ENCODE data around the gene ZNF444.

DNA sequence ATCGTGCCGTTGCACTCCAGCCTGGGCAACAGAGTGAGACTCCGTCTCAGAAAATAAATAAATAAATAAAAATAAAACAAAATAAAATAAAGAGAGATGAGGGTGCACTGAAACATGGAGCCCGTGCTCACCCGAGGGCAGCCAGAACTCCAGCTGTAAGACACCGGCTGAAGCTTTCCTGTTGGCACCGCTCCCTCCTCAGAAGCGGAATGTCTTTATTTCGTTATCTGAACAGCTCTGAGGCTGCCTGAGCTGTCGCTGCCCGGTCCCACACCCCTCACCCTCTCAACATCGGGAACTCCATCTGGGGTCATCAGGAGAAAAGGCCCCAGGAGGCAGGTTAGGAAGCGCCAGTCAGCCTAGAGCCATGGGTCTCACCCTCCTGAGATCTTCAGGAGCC is 44.4 kb upstream of the ZNF444 start:
- TF ChIP-seq, protein P1, sequence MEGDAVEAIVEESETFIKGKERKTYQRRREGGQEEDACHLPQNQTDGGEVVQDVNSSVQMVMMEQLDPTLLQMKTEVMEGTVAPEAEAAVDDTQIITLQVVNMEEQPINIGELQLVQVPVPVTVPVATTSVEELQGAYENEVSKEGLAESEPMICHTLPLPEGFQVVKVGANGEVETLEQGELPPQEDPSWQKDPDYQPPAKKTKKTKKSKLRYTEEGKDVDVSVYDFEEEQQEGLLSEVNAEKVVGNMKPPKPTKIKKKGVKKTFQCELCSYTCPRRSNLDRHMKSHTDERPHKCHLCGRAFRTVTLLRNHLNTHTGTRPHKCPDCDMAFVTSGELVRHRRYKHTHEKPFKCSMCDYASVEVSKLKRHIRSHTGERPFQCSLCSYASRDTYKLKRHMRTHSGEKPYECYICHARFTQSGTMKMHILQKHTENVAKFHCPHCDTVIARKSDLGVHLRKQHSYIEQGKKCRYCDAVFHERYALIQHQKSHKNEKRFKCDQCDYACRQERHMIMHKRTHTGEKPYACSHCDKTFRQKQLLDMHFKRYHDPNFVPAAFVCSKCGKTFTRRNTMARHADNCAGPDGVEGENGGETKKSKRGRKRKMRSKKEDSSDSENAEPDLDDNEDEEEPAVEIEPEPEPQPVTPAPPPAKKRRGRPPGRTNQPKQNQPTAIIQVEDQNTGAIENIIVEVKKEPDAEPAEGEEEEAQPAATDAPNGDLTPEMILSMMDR (IDR thresholded peaks at IDR 0.05): no peak
- TF ChIP-seq POLR2A (IDR thresholded peaks at IDR 0.05): no peak
